Left renal pelvis (tissue), 4 donors: ENCODE measurements around the gene MAPKBP1. TPM values are rescaled to one million over a fixed set of nuclear protein-coding genes. Genes with fewer than 3 reads are reported as not detected.
"Not testable (repeated sequence)": the region's sequence is repeated elsewhere in the genome, so short reads cannot be mapped to it uniquely, and the experiment has no call there.

Source experiments
- DNase-seq, 4 donors: peaks; one replicate each; pipeline ENCODE4 v3.0.0-alpha.2; 2013; ENCODE audit warnings: low read depth in 4 of 4, low spot score in 3 of 4
- polyA plus RNA-seq, 4 donors: library from polyadenylated mRNA; unstranded; fragments of 120-200 nt; gene quantifications; one replicate each; pipeline ENCODE4 v1.2.1, GENCODE V29; 2013; ENCODE audit not compliant: insufficient read length in 4 of 4

The MAPKBP1 gene
- polyA plus RNA-seq: 10 to 100 TPM; 10.1 to 19.1 (median 14.0) TPM

- peak; percentile 93 to 97 (median 96) for DNase-seq
Observed at GRCh38 chr15:41774062-41774881, at the start of gene MAPKBP1. TSS of gene MAPKBP1 (plus strand) at chr15:41774484. CDS start at chr15:41775276, 792 bp downstream.

GRCh38 chr15:41727143-41727542, 47.1 kb upstream of the MAPKBP1 start:
- no peak for DNase-seq

GRCh38 chr15:41728061-41728460, 46.2 kb upstream of the MAPKBP1 start:
- DNase-seq: not testable (repeated sequence)

GRCh38 chr15:41730543-41730942, 43.7 kb upstream of the MAPKBP1 start:
- no peak for DNase-seq

- no peak for DNase-seq
Observed at GRCh38 chr15:41732483-41732882, 41.8 kb upstream of the MAPKBP1 start.

- no peak for DNase-seq
Observed at GRCh38 chr15:41734079-41734478, 40.2 kb upstream of the MAPKBP1 start.

- DNase-seq: no peak
Observed at GRCh38 chr15:41735046-41735445, 39.2 kb upstream of the MAPKBP1 start.

- DNase-seq: not testable (repeated sequence)
Observed at GRCh38 chr15:41735492-41735891, 38.8 kb upstream of the MAPKBP1 start.

GRCh38 chr15:41746802-41747201, 27.5 kb upstream of the MAPKBP1 start:
- DNase-seq: no peak

GRCh38 chr15:41756198-41756597, 18.1 kb upstream of the MAPKBP1 start:
- DNase-seq: no peak

- DNase-seq: peak in 2 of 4 donors; percentile 35 to 47
Observed at GRCh38 chr15:41772720-41773331, 1.5 kb upstream of the MAPKBP1 start.

GRCh38 chr15:41773332-41773728, 954 bp upstream of the MAPKBP1 start:
- DNase-seq: no peak

GRCh38 chr15:41773729-41774061, 589 bp upstream of the MAPKBP1 start:
- no peak for DNase-seq

GRCh38 chr15:41774882-41775417, 666 bp downstream of the MAPKBP1 start:
- DNase-seq: no peak

GRCh38 chr15:41775651-41776050, 1.4 kb downstream of the MAPKBP1 start:
- DNase-seq: no peak

- no peak for DNase-seq
Observed at GRCh38 chr15:41777421-41777973, 3.2 kb downstream of the MAPKBP1 start.

GRCh38 chr15:41778521-41778920, 4.2 kb downstream of the MAPKBP1 start:
- DNase-seq: no peak

GRCh38 chr15:41779662-41780157, 5.4 kb downstream of the MAPKBP1 start:
- no peak for DNase-seq

- DNase-seq: no peak
Observed at GRCh38 chr15:41780266-41780665, 6.0 kb downstream of the MAPKBP1 start.

GRCh38 chr15:41780727-41781126, 6.4 kb downstream of the MAPKBP1 start:
- no peak for DNase-seq
